ENCODE data around the gene LAMC3.

Gene LAMC3

GRCh38 chr9:130963337-130963908 lies 45.6 kb upstream of the LAMC3 start:
- DNase-seq (ENCODE audit: extremely low read depth, low read depth): no peak
- TF ChIP-seq CTCF (IDR thresholded peaks at IDR 0.05; ENCODE audit: low read depth, low read length, missing control alignments): no peak
- no peak overlapping the region for H3K4me3 ChIP-seq (replicated peaks; ENCODE audit: low read depth, low read length)

GRCh38 chr9:130963916-130964315 lies 45.1 kb upstream of the LAMC3 start:
- TF ChIP-seq CTCF (IDR thresholded peaks at IDR 0.05; ENCODE audit: low read depth, low read length, missing control alignments): no peak
- no peak for DNase-seq (ENCODE audit: extremely low read depth, low read depth)

GRCh38 chr9:130965680-130966079 lies 43.3 kb upstream of the LAMC3 start:
- no peak for DNase-seq (ENCODE audit: extremely low read depth, low read depth)
- no peak for TF ChIP-seq CTCF (IDR thresholded peaks at IDR 0.05; ENCODE audit: low read depth, low read length, missing control alignments)
- H3K4me3 ChIP-seq (replicated peaks; ENCODE audit: low read depth, low read length): no peak overlapping the region

More at GRCh38 chr9:130963916-130964315, 45.1 kb upstream of the LAMC3 start:
- H3K4me3 ChIP-seq (replicated peaks; ENCODE audit: low read depth, low read length): no peak overlapping the region

DNA sequence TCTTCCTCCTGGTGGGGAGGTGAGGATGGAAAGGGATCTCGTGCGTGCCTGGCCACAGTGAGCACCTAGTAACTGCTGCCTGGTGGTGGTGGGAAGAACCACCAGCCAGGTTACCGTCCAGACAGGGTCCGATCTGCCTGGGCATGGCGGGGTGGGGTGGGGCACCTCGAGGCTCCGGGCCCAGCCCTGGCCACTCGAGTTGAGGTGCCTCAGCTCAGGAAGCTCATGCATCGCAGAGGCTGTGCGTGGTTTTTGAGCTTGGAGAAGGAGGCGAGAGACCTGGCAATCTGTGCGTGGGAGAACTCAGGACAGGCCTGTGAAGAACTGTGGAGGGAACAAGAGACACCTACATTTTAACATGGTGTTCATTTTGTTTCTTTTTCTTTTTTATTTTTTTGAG lies 38.9 kb upstream of the LAMC3 start:
- no peak for TF ChIP-seq CTCF (IDR thresholded peaks at IDR 0.05; ENCODE audit: low read depth, low read length, missing control alignments)
- H3K4me3 ChIP-seq (replicated peaks; ENCODE audit: low read depth, low read length): no peak overlapping the region
- no peak for DNase-seq (ENCODE audit: extremely low read depth, low read depth)

GRCh38 chr9:130970855-130971254 lies 38.1 kb upstream of the LAMC3 start:
- TF ChIP-seq CTCF (IDR thresholded peaks at IDR 0.05; ENCODE audit: low read depth, low read length, missing control alignments): no peak
- DNase-seq (ENCODE audit: extremely low read depth, low read depth): no peak
- no peak overlapping the region for H3K4me3 ChIP-seq (replicated peaks; ENCODE audit: low read depth, low read length)

DNA sequence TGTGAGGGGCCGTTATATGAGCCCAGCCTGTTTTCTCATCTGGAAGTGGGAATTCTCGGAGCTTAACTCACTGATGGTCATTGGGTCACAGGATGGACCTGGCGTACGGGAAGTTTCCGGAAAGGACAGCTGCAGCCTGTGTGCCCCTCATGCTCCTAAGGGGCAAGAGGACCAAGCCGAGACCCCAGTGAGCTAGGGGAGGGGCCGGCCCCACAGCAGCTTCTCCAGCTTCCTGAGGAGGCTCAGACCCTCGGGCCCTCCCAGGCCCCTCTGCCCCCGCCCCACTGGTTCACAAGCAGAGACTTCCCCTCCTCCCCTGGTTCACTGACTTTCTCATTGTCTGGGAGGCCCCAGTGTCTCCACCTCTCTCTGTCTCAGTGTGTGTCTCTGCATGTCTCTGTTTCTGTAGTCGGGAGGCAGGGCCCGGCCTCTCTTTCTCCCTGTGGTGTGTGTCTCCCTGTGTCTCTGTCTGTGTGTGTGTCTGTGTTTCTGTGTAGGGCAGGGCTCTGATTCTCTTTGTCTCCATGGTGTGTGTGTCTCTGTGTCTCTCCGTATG lies 37.6 kb upstream of the LAMC3 start:
- no peak for DNase-seq (ENCODE audit: extremely low read depth, low read depth)
- no peak overlapping the region for H3K4me3 ChIP-seq (replicated peaks; ENCODE audit: low read depth, low read length)
- no peak for TF ChIP-seq CTCF (IDR thresholded peaks at IDR 0.05; ENCODE audit: low read depth, low read length, missing control alignments)

Measured in HFF-Myc (cell line).